HG02623 (cell line): ENCODE data around the gene NUP214.
"Not testable (repeated sequence)": the region's sequence is repeated elsewhere in the genome, so short reads cannot be mapped to it uniquely, and the experiment has no call there.

ENCODE experiments used
- ATAC-seq: cut with Tn5 transposase; IDR thresholded peaks from one replicate; pipeline ENCODE4 v1.9.1; 2021; ENCODE audit warnings: moderate library complexity; ENCODE audit not compliant: unreplicated experiment

NUP214 gene

GRCh38 chr9:131227959-131228460 is 102.6 kb downstream of the NUP214 start:
- ATAC-seq = no peak

- no peak for ATAC-seq
Observed at GRCh38 chr9:131228988-131229387, 103.6 kb downstream of the NUP214 start.

- no peak for ATAC-seq
Observed at GRCh38 chr9:131233556-131233955, 108.2 kb downstream of the NUP214 start.

- no peak for ATAC-seq
Observed at GRCh38 chr9:131233995-131234394, 108.6 kb downstream of the NUP214 start.

GRCh38 chr9:131234799-131235479 is 109.6 kb downstream of the NUP214 start:
- ATAC-seq = no peak

- ATAC-seq = no peak
Observed at GRCh38 chr9:131235480-131235851, 110.1 kb downstream of the NUP214 start.

- ATAC-seq = no peak
Observed at GRCh38 chr9:131236161-131236560, 110.8 kb downstream of the NUP214 start.

GRCh38 chr9:131236761-131237160 is 111.4 kb downstream of the NUP214 start:
- ATAC-seq = no peak

- no peak for ATAC-seq
Observed at GRCh38 chr9:131237291-131237690, 111.9 kb downstream of the NUP214 start.

- peak; percentile 82 for ATAC-seq
Observed at GRCh38 chr9:131237931-131238401, 112.6 kb downstream of the NUP214 start.

GRCh38 chr9:131238402-131239021 is 113.1 kb downstream of the NUP214 start:
- ATAC-seq = no peak

- no peak for ATAC-seq
Observed at GRCh38 chr9:131239161-131239975, 114.0 kb downstream of the NUP214 start.

- no peak for ATAC-seq
Observed at GRCh38 chr9:131240047-131240921, 114.9 kb downstream of the NUP214 start.

- not testable (repeated sequence) for ATAC-seq
Observed at GRCh38 chr9:131244331-131244730, 118.9 kb downstream of the NUP214 start.

GRCh38 chr9:131246618-131247017 is 121.2 kb downstream of the NUP214 start:
- no peak for ATAC-seq

- no peak for ATAC-seq
Observed at GRCh38 chr9:131252120-131252519, 126.7 kb downstream of the NUP214 start.

GRCh38 chr9:131253891-131254491 is 128.6 kb downstream of the NUP214 start:
- ATAC-seq = no peak

GRCh38 chr9:131254626-131255025 is 129.2 kb downstream of the NUP214 start:
- ATAC-seq = no peak

GRCh38 chr9:131255676-131256197 is 130.4 kb downstream of the NUP214 start:
- no peak for ATAC-seq
